CD4-positive, alpha-beta T cell (primary cell): ENCODE results near the gene EXD2. TPM values are rescaled to one million over a fixed set of nuclear protein-coding genes. Genes with fewer than 3 reads are reported as not detected.

Experiments
- ATAC-seq: fragments of 200-7000 bp; cut with Tn5 transposase; one replicate; pipeline ENCODE4 v1.10.0; 2022; ENCODE audit warnings: mild to moderate bottlenecking; ENCODE audit not compliant: poor library complexity
- CTCF ChIA-PET: fragments of 350-600 bp; sonication (Branson Sonifier 250); formaldehyde crosslinking; loops from one replicate; lab custom pipeline; 2021; ENCODE audit warnings: antibody characterized with exemption, inconsistent platforms; lab: Charles Lee
- POLR2A ChIA-PET: fragments of 350-600 bp; sonication (Branson Sonifier 250); formaldehyde crosslinking; loops from one replicate; lab custom pipeline; 2021; ENCODE audit warnings: antibody characterized with exemption, inconsistent platforms; lab: Charles Lee
- DNase-seq, 14 experiments: peaks; one replicate each; pipeline ENCODE4 v3.0.0-alpha.2; 2013 to 2020; ENCODE audit warnings: mixed read lengths in 2 of 14
- H3K27ac ChIP-seq, 2 donors: one replicate each; pipeline versions ENCODE4 v1.5.1 to v1.7.0; 2013; ENCODE audit warnings: low read length in 2 of 2, low read depth in 1 of 2, mild to moderate bottlenecking in 1 of 2
- H3K27me3 ChIP-seq, 2 experiments: 1 replicate in 1 of 2; 2 replicates in 1 of 2; pipeline versions ENCODE4 v1.6.1 to v1.7.0; 2013; ENCODE audit warnings: low read length in 2 of 2, control low read depth in 1 of 2, mild to moderate bottlenecking in 1 of 2, moderate library complexity in 1 of 2; ENCODE audit not compliant: insufficient read depth in 2 of 2, control insufficient read depth in 1 of 2
- H3K36me3 ChIP-seq: one replicate; pipeline ENCODE4 v1.6.1; 2013; ENCODE audit warnings: low read length, control low read depth; ENCODE audit not compliant: insufficient read depth
- H3K4me1 ChIP-seq: one replicate; pipeline ENCODE4 v1.6.1; 2013; ENCODE audit warnings: low read length, control low read depth; ENCODE audit not compliant: insufficient read depth
- H3K4me3 ChIP-seq: one replicate; pipeline ENCODE4 v1.5.1; 2013; ENCODE audit warnings: mild to moderate bottlenecking, low read length, moderate library complexity
- H3K9me3 ChIP-seq, 2 experiments: 1 replicate in 1 of 2; 2 replicates in 1 of 2; pipeline versions ENCODE4 v1.6.1 to v1.7.0; 2013; ENCODE audit warnings: low read length in 2 of 2, mild to moderate bottlenecking in 2 of 2, control low read depth in 1 of 2, moderate library complexity in 1 of 2; ENCODE audit not compliant: control insufficient read depth in 1 of 2, insufficient read depth in 1 of 2
- H3K27ac Mint-ChIP-seq: one replicate; pipeline ENCODE4 v1.8.0; 2020; ENCODE audit warnings: mixed read lengths
- H3K27me3 Mint-ChIP-seq: one replicate; pipeline ENCODE4 v1.8.0; 2021; ENCODE audit warnings: mixed read lengths
- H3K36me3 Mint-ChIP-seq: one replicate; pipeline ENCODE4 v1.8.0; 2021; ENCODE audit warnings: low read depth, mixed read lengths
- H3K4me1 Mint-ChIP-seq: one replicate; pipeline ENCODE4 v1.8.0; 2021; ENCODE audit warnings: low read depth, mixed read lengths
- H3K4me3 Mint-ChIP-seq: one replicate; pipeline ENCODE4 v1.8.0; 2020; ENCODE audit warnings: mild to moderate bottlenecking, mixed read lengths
- H3K9me3 Mint-ChIP-seq: one replicate; pipeline ENCODE4 v1.8.0; 2020; ENCODE audit warnings: mixed read lengths
- CTCF ChIP-seq: fragments of 200-600 bp; IDR thresholded peaks from one replicate; pipeline ENCODE4 v1.8.0; 2022; ENCODE audit warnings: antibody characterized with exemption, mild to moderate bottlenecking
- intact Hi-C, 2 experiments: fragments of 100-400 bp; cut with DNase I in 1 of 2; cut with micrococcal nuclease in 1 of 2; formaldehyde crosslinking; loops; one replicate each; pipeline versions ENCODE4 v1.15.1 to v1.9.0; 2023 to 2025; cut with DNase I, micrococcal nuclease
- total RNA-seq, 174 experiments: library from RNA in 2 of 174; stranded (reverse) in 2 of 174; gene quantifications; one replicate each; pipeline ENCODE4 v1.2.3 and lab custom pipeline; 2021 to 2026

The EXD2 gene
- total RNA-seq, 2 experiments from 2014 or later = 6.6 to 7.0 TPM

DNA sequence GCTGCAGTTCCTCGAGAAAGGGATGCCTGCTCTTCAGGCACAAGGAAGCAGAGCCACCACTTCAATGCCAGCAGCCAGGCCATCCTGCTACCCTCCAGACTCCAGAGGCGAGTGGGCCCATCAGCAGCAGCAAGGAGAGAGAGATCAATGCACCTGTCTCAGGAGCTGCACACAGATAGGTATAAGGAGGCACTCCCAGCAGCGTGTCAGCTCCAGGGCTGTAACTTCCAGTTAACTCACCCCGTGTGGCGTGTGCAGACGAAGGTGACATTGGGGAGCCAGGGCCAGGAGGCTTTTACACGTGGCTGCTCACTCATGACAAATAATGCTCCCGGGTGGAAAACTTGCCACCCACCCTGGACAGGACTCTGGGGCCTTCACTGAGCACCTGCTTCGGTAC, 92.9 kb downstream of the EXD2 start:
- H3K36me3 ChIP-seq = no peaks in the 10 kb centered on the region
- TF ChIP-seq CTCF = no peak
- H3K9me3 ChIP-seq = no peaks in the 10 kb centered on the region
- no peak overlapping the region for H3K27ac ChIP-seq
- no peak overlapping the region for H3K4me3 ChIP-seq
- Mint-ChIP-seq H3K4me3 (no peak overlapping the region), H3K4me1 (no peaks in the 10 kb centered on the region), H3K9me3 (no peaks in the 10 kb centered on the region), H3K27me3 (no peaks in the 10 kb centered on the region), H3K27ac (no peak overlapping the region), H3K36me3 (no peaks in the 10 kb centered on the region)
- ChIA-PET CTCF (no interaction called here), POLR2A (no interaction called here)
- intact Hi-C loops = no loop called here
- H3K27me3 ChIP-seq = no peaks in the 10 kb centered on the region
- DNase-seq (no peak), ATAC-seq (no peak)
- H3K4me1 ChIP-seq = no peaks in the 10 kb centered on the region

DNA sequence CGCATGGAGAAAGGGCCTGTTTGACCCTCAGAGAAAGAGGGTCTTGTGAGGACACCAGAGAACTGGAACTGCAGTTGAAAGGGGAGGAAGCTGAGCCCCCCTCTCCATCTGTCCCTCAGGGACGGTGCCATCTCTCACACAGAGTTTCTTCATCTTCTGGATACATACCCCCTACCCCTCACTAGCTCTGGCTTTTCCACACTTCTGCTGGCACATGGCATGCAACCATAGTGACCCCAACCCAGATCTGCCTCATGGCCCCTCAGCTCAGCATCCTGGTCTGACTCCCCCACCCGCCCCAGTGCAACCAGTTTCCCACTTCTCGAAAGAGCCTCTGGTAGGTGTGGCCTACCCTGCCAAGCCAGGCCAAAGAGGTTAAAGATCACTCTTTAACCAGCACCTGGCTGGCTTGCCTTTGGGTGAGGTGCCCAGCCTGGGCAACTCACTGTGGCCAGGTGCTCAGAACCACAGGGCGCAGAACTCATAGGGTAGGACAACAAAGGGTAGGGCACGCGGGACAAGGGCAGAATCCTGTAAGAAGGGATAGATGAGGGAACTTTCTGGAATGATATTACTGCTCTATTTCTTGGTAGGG, 94.5 kb downstream of the EXD2 start:
- CTCF ChIA-PET = no interaction called here
- Mint-ChIP-seq H3K27ac (no peak overlapping the region), H3K36me3 (no peaks in the 10 kb centered on the region), H3K9me3 (no peaks in the 10 kb centered on the region), H3K4me1 (no peaks in the 10 kb centered on the region), H3K27me3 (no peaks in the 10 kb centered on the region), H3K4me3 (no peak overlapping the region)
- Histone ChIP-seq H3K9me3 (no peaks in the 10 kb centered on the region), H3K4me1 (no peaks in the 10 kb centered on the region), H3K36me3 (no peaks in the 10 kb centered on the region), H3K27me3 (no peaks in the 10 kb centered on the region), H3K27ac (no peak overlapping the region), H3K4me3 (no peak overlapping the region)
- POLR2A ChIA-PET = no interaction called here
- DNase-seq = no peak
- no peak for TF ChIP-seq CTCF
- intact Hi-C loops = no loop called here
- no peak for ATAC-seq

- Histone ChIP-seq H3K36me3 (no peaks in the 10 kb centered on the region), H3K27ac (no peak overlapping the region), H3K9me3 (no peaks in the 10 kb centered on the region), H3K4me1 (no peaks in the 10 kb centered on the region), H3K27me3 (no peaks in the 10 kb centered on the region), H3K4me3 (no peak overlapping the region)
- CTCF ChIA-PET = no interaction called here
- intact Hi-C loops = no loop called here
- Mint-ChIP-seq H3K4me3 (no peak overlapping the region), H3K4me1 (no peaks in the 10 kb centered on the region), H3K27ac (no peak overlapping the region), H3K27me3 (no peaks in the 10 kb centered on the region), H3K36me3 (no peaks in the 10 kb centered on the region), H3K9me3 (no peaks in the 10 kb centered on the region)
- DNase-seq (no peak), ATAC-seq (no peak)
- POLR2A ChIA-PET = no interaction called here
- no peak for TF ChIP-seq CTCF
These were observed 96.1 kb downstream of the EXD2 start for GRCh38 chr14:69287098-69288010.
